ENCODE measurements around the gene GPR137B.

The GPR137B gene

GRCh38 chr1:236150311-236150955 is 8.1 kb downstream of the GPR137B start:
- Histone ChIP-seq H3K4me3 (ENCODE audit: low read length) (no peak overlapping the region), H3F3A (ENCODE audit: control insufficient read depth, insufficient read depth) (peaks cover 3% of the 10 kb centered on the region; the same call in 1 of the 2 replicates), H4K20me1 (ENCODE audit: control insufficient read depth, insufficient read depth, low read depth, low read length) (peaks cover 4% of the 10 kb centered on the region; the same call in 1 of the 2 replicates), H3K36me3 (ENCODE audit: control insufficient read depth, low read length) (no peaks in the 10 kb centered on the region), H3K9me2 (replicated peaks; ENCODE audit: control insufficient read depth, low read length) (no peaks in the 10 kb centered on the region), H3K4me1 (ENCODE audit: control insufficient read depth, low read length) (peaks cover 14% of the 10 kb centered on the region), H3K4me2 (ENCODE audit: low read length) (no peak overlapping the region), H3K9me3 (ENCODE audit: control insufficient read depth, insufficient read depth, low read length) (no peaks in the 10 kb centered on the region), H3K27ac (ENCODE audit: low read depth, low read length) (no peak overlapping the region), H3K79me2 (ENCODE audit: control insufficient read depth, low read length) (peaks cover 14% of the 10 kb centered on the region), H3K27me3 (ENCODE audit: control insufficient read depth, low read length) (no peaks in the 10 kb centered on the region)
- TF ChIP-seq, protein P1, sequence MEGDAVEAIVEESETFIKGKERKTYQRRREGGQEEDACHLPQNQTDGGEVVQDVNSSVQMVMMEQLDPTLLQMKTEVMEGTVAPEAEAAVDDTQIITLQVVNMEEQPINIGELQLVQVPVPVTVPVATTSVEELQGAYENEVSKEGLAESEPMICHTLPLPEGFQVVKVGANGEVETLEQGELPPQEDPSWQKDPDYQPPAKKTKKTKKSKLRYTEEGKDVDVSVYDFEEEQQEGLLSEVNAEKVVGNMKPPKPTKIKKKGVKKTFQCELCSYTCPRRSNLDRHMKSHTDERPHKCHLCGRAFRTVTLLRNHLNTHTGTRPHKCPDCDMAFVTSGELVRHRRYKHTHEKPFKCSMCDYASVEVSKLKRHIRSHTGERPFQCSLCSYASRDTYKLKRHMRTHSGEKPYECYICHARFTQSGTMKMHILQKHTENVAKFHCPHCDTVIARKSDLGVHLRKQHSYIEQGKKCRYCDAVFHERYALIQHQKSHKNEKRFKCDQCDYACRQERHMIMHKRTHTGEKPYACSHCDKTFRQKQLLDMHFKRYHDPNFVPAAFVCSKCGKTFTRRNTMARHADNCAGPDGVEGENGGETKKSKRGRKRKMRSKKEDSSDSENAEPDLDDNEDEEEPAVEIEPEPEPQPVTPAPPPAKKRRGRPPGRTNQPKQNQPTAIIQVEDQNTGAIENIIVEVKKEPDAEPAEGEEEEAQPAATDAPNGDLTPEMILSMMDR (IDR thresholded peaks at IDR 0.05; ENCODE audit: low read depth, low read length, poor library complexity, severe bottlenecking), result no peak
- TF ChIP-seq EZH2phosphoT487 (IDR thresholded peaks at IDR 0.05; ENCODE audit: borderline replicate concordance, low read length), result no peak

DNA sequence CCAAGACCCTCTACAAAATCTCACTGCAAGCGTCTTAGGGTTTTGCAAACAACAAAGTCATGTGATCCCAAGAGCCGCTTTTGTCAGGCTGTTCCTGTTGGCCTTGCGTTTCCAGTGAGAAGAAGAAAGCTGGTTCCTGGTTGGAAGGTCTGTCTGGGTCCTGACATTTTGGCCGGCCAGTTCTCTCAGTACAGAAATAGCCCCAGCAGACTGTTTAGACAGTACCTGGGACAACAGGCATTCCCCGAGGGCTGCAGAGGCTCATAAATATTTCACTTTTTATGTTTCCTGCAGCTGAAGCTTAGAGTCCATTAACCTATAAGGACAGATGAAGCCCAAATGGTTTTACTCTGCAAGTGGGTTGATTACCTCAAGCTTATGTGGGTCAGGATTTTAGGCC is 8.6 kb downstream of the GPR137B start:
- H3K27ac ChIP-seq (ENCODE audit: low read depth, low read length), result no peak overlapping the region
- peaks cover 8% of the 10 kb centered on the region; the same call in 1 of the 2 replicates for H4K20me1 ChIP-seq (ENCODE audit: control insufficient read depth, insufficient read depth, low read depth, low read length)

DNA sequence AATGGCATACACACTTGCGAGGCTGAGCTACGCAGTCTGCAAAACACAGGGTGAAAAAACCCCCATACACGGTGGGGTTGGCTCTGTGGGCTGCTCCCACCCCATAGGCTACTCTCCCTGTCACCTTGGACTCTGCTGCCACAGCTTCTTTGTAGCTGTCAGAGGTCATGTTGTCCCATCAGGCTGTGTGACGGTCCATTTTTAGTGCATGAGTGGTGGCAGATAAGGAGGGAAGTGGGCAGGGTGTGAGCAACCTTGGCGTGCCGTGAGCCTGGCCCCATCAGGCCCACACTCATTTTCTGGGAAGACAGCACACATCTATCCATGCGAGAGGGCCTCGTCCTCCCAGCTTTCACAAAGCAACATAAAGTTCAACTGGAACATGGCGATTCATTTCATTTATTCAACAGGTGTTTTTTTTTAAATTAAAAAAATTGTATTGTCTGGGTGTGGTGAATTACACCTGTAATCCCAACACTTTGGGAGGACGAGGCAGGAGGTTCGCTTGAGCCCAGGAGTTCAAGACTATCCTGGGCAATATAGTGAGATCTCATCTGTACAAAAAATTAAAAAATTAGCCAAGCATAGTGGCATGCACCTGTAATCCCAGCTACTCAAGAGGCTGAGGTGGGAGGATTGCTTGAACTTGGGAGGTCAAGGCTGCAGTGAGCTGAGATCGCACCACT is 9.5 kb downstream of the GPR137B start:
- no peaks in the 10 kb centered on the region for H3K36me3 ChIP-seq (ENCODE audit: control insufficient read depth, low read length)
- H3K9me3 ChIP-seq (ENCODE audit: control insufficient read depth, insufficient read depth, low read length), result no peaks in the 10 kb centered on the region
- no peak overlapping the region for H3K4me3 ChIP-seq (ENCODE audit: low read length)
- H3K27ac ChIP-seq (ENCODE audit: low read depth, low read length), result no peak overlapping the region
- no peak overlapping the region for H3K4me2 ChIP-seq (ENCODE audit: low read length)
- peaks cover 10% of the 10 kb centered on the region; the same call in 1 of the 2 replicates for H4K20me1 ChIP-seq (ENCODE audit: control insufficient read depth, insufficient read depth, low read depth, low read length)
- TF ChIP-seq, protein P1 (IDR thresholded peaks at IDR 0.05; ENCODE audit: low read depth, low read length, poor library complexity, severe bottlenecking), result no peak
- no peak for TF ChIP-seq EZH2phosphoT487 (IDR thresholded peaks at IDR 0.05; ENCODE audit: borderline replicate concordance, low read length)
- peaks cover 5% of the 10 kb centered on the region for H3F3A ChIP-seq (ENCODE audit: control insufficient read depth, insufficient read depth)
- H3K9me2 ChIP-seq (replicated peaks; ENCODE audit: control insufficient read depth, low read length), result no peaks in the 10 kb centered on the region
- peaks cover 19% of the 10 kb centered on the region for H3K79me2 ChIP-seq (ENCODE audit: control insufficient read depth, low read length)
- no peaks in the 10 kb centered on the region for H3K27me3 ChIP-seq (ENCODE audit: control insufficient read depth, low read length)
- H3K4me1 ChIP-seq (ENCODE audit: control insufficient read depth, low read length), result peaks cover 28% of the 10 kb centered on the region

More for the DNA sequence above, 8.6 kb downstream of the GPR137B start:
- H3K9me3 ChIP-seq (ENCODE audit: control insufficient read depth, insufficient read depth, low read length), result no peaks in the 10 kb centered on the region
- peaks cover 20% of the 10 kb centered on the region for H3K4me1 ChIP-seq (ENCODE audit: control insufficient read depth, low read length)
- no peak overlapping the region for H3K4me2 ChIP-seq (ENCODE audit: low read length)
- TF ChIP-seq, protein P1 (IDR thresholded peaks at IDR 0.05; ENCODE audit: low read depth, low read length, poor library complexity, severe bottlenecking), result no peak
- TF ChIP-seq EZH2phosphoT487 (IDR thresholded peaks at IDR 0.05; ENCODE audit: borderline replicate concordance, low read length), result no peak
- H3K79me2 ChIP-seq (ENCODE audit: control insufficient read depth, low read length), result peaks cover 17% of the 10 kb centered on the region
- H3F3A ChIP-seq (ENCODE audit: control insufficient read depth, insufficient read depth), result peaks cover 3% of the 10 kb centered on the region; the same call in 1 of the 2 replicates
- no peak overlapping the region for H3K4me3 ChIP-seq (ENCODE audit: low read length)
- H3K27me3 ChIP-seq (ENCODE audit: control insufficient read depth, low read length), result no peaks in the 10 kb centered on the region
- H3K36me3 ChIP-seq (ENCODE audit: control insufficient read depth, low read length), result no peaks in the 10 kb centered on the region
- H3K9me2 ChIP-seq (replicated peaks; ENCODE audit: control insufficient read depth, low read length), result no peaks in the 10 kb centered on the region
